GM18508 (cell line): ENCODE measurements around the gene LAMA2.

ENCODE experiments used
- ATAC-seq: cut with Tn5 transposase; IDR thresholded peaks from one replicate; pipeline ENCODE4 v1.9.1; 2021; ENCODE audit warnings: moderate number of reproducible peaks; ENCODE audit not compliant: insufficient read depth, unreplicated experiment

The LAMA2 gene

GRCh38 chr6:129203190-129203900 is 320.4 kb downstream of the LAMA2 start:
- ATAC-seq: no peak

DNA sequence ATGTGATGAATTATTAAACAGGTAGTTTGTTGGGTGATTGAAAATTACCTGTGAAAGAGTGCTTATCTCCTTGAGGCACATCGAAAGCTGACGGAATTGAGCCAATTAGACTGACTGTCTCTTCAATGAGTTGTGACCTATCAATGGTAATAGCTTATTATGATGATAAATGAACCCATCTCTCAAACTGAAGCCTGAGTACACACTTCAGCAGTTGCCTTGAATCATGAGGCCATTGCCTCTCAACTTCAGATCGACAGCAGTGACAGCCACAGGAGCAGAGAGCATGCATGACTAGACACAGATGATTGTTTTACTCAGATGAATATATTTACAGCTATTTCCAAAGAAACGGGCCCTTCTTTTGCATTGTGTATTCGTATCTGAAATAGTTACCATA is 323.9 kb downstream of the LAMA2 start:
- no peak for ATAC-seq

DNA sequence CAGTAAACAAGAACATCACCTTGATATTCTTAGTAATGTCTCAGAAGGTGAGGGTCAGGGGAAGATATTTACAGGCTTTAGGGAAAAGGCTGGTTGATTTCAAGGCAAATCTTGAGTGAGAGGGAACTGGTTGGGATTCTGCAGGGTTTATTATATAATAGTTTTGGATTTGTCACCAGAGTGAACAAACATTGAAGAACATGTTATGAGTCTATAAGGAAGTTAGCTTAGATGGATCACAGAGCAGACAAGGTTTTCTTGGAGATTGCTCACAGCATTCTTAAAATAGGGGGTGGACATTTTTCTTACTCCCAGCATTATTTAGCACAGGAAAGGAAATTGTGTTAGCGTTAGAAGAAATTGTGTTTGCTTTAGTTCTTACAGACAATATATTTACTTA is 324.9 kb downstream of the LAMA2 start:
- ATAC-seq: no peak

DNA sequence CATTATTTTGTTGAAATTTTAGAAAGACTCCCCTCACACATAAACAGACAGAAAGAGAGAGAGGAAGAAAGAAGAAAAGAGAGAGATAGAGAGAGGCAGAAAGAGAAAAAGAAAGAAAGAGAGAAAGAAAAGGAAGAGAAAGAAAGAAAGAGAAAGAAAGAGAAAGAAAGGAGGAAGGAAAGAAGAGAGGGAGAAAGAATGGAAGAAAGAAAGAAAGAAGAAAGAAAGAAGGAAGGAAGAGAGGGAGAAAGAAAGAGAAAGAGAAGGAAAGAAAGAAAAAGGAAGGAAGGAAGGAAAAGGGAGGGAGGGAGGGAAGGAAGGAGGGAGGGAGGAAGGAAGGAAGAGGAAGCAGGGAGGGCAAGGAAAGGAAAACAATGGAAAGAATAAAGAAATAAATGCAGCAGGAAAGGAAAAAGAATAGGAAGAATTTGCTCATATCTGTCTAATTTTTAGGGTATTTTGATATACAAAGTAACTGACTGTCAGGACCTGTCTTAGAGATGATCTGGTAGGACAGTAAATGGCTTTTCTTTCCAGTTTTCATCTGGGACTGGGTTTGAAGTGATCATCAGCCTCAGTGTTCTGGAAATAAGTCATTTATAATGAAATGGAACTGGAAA is 325.6 kb downstream of the LAMA2 start:
- no peak for ATAC-seq

GRCh38 chr6:129209355-129209754 is 326.4 kb downstream of the LAMA2 start:
- no peak for ATAC-seq

DNA sequence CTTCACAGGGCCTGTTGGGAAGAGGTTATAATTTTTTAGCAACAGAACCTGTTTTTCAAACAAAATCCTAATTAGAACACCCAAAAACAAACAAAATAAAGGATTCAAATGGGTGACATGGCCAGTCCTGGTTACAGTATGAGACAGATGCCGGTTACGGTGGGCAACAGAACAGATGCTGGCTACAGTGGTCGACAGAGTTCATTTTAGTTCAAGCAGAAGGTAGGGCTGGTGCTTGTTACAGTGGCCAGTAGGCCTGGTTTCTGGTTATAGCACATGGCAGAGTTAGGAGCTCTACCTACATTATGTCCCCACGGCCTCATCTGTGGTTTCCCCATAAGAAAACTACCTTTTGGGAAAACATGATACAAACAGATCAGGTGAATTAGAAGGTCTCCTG is 327.7 kb downstream of the LAMA2 start:
- no peak for ATAC-seq

DNA sequence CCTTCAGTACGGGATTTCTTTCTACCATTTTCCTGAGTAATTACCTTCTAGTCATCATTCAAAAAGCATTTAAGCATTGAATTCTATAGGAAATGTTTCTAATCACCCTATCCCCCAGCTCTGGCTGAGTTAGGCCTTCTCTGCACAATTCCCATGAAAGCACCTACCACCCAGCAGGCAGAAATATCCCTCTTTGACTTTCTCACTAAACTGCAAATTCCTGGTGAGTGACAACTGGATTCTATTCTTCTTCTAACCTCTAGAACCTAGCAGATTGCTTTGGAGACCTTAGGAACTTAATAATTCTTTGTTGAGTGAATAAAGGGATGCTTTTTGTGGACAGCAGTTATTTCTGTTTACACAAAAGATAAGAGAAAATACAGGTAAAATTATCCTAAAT is 328.7 kb downstream of the LAMA2 start:
- ATAC-seq: no peak

- no peak for ATAC-seq
Measured at GRCh38 chr6:129212081-129212480, 329.1 kb downstream of the LAMA2 start.

DNA sequence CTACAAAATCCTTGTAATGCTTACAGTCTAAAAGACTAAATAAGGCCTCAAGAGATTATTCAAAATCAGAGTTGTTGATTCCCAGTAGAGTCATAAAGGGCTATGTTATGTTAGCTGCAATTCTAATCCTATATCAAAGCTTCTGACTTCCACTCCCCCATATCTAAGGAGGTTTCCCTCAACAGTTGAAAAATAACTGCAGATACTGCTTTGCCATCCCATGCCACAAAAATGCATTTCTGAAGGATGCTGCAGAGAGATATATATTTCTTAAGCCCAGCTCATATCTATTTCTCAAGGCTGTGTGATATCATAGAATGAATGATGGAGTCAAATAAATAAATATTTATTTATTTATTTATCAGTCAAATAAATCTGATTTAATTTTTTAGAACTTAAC is 332.3 kb downstream of the LAMA2 start:
- ATAC-seq: no peak

GRCh38 chr6:129215916-129216520 is 333.1 kb downstream of the LAMA2 start:
- ATAC-seq: no peak

GRCh38 chr6:129217701-129218100 is 334.8 kb downstream of the LAMA2 start:
- no peak for ATAC-seq

DNA sequence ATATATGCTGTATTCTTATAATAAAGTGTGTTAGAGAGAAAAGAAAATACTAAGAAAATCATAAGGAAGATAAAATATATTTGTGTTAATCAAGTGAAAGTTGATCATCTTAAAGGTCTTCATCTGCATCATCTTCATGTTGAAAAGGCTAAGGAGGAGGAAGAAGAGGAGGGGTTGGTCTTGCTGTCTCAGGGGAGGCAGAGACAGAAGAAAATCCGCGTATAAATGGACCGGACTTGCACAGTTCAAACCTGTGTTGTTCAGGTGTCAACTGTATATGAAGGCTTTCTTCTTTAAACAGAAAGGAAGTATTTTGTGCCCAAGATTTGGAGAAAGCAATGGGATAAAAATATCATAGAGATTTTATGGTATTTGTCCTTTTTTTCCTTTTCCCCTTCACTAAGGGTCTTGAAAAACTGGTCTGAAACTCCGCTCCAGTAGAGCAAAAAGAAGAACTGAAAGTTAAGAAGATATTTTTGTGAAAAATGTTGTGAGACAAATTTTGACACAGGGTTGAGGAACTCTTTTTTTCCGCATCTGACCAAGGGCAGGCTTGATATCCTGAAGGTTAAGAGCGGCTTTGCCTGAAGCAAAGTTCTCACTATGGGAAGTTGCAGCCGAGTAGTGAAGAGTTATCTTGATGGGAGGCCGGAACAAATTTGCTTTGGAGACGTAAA is 350.7 kb downstream of the LAMA2 start:
- no peak for ATAC-seq

- ATAC-seq: no peak
Measured at GRCh38 chr6:129235167-129236000, 352.4 kb downstream of the LAMA2 start.

- ATAC-seq: peak; percentile 72
Measured at GRCh38 chr6:129236001-129236517, 353.1 kb downstream of the LAMA2 start.

DNA sequence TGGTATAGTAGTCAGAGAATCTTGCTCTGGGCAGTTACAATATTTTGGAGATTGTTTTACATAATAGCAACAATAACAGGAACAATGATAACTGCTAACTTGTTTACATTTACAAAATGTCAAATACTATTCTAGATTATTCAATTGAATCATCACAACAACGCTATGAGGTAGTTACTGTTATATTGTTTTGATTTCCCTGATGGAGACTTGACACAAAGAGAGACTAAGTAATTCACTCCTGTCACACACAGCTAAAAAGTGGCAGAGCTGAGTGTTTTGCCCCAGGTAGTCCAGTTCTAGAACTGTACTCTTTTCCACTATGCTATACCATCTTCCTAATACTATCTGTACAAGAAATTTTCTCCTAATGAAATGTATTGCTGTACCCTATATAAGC is 356.1 kb downstream of the LAMA2 start:
- ATAC-seq: no peak

GRCh38 chr6:129239825-129240491 is 357.0 kb downstream of the LAMA2 start:
- ATAC-seq: no peak

- no peak for ATAC-seq
Measured at GRCh38 chr6:129240492-129240853, 357.5 kb downstream of the LAMA2 start.

DNA sequence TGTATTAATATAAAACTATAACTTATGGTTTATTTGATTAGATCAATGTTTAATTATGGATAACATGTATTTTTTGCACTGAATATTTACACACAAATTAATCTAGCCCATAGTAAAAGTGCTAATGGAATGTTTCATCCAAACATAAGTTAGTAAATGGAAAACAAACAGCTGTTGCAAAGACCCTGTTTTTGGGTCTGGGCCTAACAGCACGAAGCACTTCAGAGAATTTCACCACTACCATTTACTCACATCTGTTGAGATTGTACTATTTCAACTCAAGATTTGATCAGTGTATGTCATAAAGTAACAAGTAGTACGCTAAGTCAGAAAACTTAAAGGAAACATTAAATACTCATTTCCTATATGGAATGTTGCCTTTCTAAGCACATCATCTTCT is 359.6 kb downstream of the LAMA2 start:
- ATAC-seq: no peak

- ATAC-seq: no peak
Measured at GRCh38 chr6:129243377-129243776, 360.4 kb downstream of the LAMA2 start.

- ATAC-seq: no peak
Measured at GRCh38 chr6:129248946-129249345, 366.0 kb downstream of the LAMA2 start.
